HUES64 (cell line): ENCODE measurements around the gene DISC1.

Experiments
- H3K27ac ChIP-seq: 2 replicates; pipeline ENCODE4 v1.7.0; 2013; ENCODE audit warnings: low read depth, low read length, inconsistent platforms
- H3K27me3 ChIP-seq: 2 replicates; pipeline ENCODE4 v1.6.1; 2013; ENCODE audit warnings: mild to moderate bottlenecking, low read length; ENCODE audit not compliant: insufficient read depth
- H3K36me3 ChIP-seq: 2 replicates; pipeline ENCODE4 v1.6.1; 2013; ENCODE audit warnings: mild to moderate bottlenecking, low read length; ENCODE audit not compliant: insufficient read depth
- H3K4me1 ChIP-seq: 2 replicates; pipeline ENCODE4 v1.6.1; 2013; ENCODE audit warnings: mild to moderate bottlenecking, low read length, moderate library complexity; ENCODE audit not compliant: insufficient read depth
- H3K4me3 ChIP-seq: 2 replicates; pipeline ENCODE4 v1.5.1; 2013; ENCODE audit warnings: mild to moderate bottlenecking, low read length, moderate library complexity
- H3K9ac ChIP-seq: 2 replicates; pipeline ENCODE4 v1.6.1; 2013; ENCODE audit warnings: mild to moderate bottlenecking, low read depth, low read length
- H3K9me3 ChIP-seq: 2 replicates; pipeline ENCODE4 v1.6.1; 2013; ENCODE audit warnings: low read depth, low read length; ENCODE audit not compliant: insufficient read depth
- WGBS: fragments of 150-250, 120-280 bp; methylation state at CpG from one replicate; pipeline ENCODE4 v1.1.7; 2013; ENCODE audit warnings: missing lambda C conversion rate; 5-methylcytosine and 5-hydroxymethylcytosine counted together

Gene DISC1

DNA sequence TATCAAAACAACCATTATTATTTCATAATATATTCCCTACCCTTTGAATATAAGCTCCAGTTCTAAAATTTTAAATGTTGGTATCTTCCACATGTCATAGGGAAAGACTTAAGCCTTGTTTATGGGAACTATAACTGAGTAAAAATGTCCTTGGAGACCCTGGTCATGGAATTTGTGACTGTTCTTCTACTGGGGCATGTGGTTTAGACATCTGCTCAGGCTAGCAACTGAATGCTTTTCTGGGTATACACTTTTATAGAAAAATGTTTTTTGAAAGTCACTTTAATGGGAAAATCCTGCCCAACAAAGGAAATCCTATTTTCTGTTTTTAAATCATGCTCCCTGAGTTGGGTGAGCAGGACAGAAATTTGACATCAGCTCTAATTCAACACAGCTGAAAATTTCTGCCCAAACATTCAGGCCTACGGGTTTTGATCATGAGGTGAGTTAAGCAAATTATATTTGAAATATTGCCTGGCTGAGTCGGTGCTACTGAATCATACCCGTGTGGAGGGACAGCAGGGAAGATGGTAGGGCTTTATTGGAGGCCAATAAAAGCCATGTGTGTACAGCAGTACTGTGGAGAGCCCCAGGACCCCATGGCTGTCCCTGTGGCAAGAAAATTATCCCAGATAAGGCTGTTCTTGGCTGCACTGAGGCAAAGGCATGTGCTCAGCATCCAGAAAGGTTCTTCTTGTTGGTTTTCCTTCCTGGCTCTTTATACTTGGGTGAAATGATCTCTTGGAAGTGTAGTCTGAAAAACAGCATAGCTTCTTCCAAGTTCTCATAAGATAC, 391.8 kb downstream of the DISC1 start:
- Histone ChIP-seq H3K27me3 (no peaks in the 10 kb centered on the region), H3K4me3 (no peak overlapping the region)

DNA sequence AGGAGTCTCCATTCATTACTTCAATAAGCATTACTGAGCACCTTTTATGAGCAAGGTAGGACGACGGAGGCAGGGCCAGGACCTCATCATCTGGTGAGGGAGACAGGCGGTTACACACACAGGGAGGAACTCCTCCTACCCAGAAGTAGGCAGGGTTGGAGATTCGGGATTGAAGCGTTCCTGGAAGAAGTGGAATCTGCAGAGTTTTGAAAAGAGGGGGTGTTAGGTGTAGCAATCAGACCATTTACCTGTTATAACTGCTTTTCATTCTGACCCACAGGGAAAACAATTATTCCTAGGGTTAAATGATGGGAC, 392.4 kb downstream of the DISC1 start:
- Histone ChIP-seq H3K27me3 (no peaks in the 10 kb centered on the region), H3K9ac (no peak overlapping the region), H3K9me3 (no peaks in the 10 kb centered on the region), H3K4me1 (peaks cover 7% of the 10 kb centered on the region; the same call in 1 of the 2 replicates), H3K27ac (no peak overlapping the region), H3K36me3 (no peaks in the 10 kb centered on the region), H3K4me3 (no peak overlapping the region)
- 78% methylated on average over 4 of the region's 5 CpGs for WGBS

More for the DNA sequence above, 391.8 kb downstream of the DISC1 start:
- 93% methylated on average over 3 of the region's 3 CpGs for WGBS
- Histone ChIP-seq H3K36me3 (no peaks in the 10 kb centered on the region), H3K27ac (no peak overlapping the region), H3K4me1 (peaks cover 7% of the 10 kb centered on the region; the same call in 1 of the 2 replicates), H3K9me3 (no peaks in the 10 kb centered on the region), H3K9ac (no peak overlapping the region)

DNA sequence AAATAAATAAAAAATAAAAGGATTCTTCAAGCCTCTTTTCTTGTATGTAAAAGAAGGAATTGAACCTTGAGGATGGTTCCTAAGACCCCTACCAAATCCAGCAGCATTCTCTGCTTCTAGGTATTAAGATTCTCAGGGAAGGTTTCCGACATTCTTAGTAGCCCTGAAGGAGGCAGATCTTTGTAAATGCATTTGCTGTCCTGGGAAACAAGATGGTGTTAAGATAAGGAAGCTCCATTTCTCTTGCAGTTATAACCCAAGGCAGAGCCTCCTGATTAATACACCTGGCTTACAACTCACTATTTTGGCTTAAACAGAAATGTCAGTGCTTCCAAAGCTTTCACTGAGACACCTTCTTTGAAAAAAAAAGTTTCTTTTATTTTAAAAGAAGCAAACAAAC, 393.8 kb downstream of the DISC1 start:
- Histone ChIP-seq H3K27ac (no peak overlapping the region), H3K9ac (no peak overlapping the region), H3K4me3 (no peak overlapping the region), H3K4me1 (peaks cover 7% of the 10 kb centered on the region; the same call in 1 of the 2 replicates), H3K27me3 (no peaks in the 10 kb centered on the region), H3K9me3 (no peaks in the 10 kb centered on the region), H3K36me3 (no peaks in the 10 kb centered on the region)
- WGBS = 67% methylated on average over 1 of the region's 1 CpG

DNA sequence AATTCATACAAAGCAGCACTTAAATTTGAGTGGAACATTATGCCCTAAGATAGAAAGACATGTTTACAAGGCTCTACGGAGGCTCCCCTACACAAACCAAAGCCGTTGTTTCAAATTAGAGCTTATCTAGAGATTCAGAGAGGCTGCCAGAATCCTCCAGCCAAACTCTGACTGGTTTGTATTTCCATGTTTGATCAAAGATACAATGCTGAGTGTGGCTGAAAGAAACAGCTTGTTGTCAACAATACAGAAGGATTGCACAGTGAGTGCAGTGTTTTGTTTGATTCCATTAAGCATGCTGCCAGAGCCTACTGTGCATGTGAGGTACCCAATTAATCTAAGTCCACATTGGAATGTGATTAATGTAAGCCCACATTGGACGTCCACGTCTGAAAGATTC, 402.7 kb downstream of the DISC1 start:
- H3K27ac ChIP-seq = no peak overlapping the region
- H3K4me1 ChIP-seq = peaks cover 3% of the 10 kb centered on the region; the same call in 1 of the 2 replicates
- no peaks in the 10 kb centered on the region for H3K36me3 ChIP-seq
- H3K27me3 ChIP-seq = no peaks in the 10 kb centered on the region
- no peak overlapping the region for H3K4me3 ChIP-seq
- 95% methylated on average over 4 of the region's 4 CpGs for WGBS
- no peak overlapping the region for H3K9ac ChIP-seq
- H3K9me3 ChIP-seq = no peaks in the 10 kb centered on the region

DNA sequence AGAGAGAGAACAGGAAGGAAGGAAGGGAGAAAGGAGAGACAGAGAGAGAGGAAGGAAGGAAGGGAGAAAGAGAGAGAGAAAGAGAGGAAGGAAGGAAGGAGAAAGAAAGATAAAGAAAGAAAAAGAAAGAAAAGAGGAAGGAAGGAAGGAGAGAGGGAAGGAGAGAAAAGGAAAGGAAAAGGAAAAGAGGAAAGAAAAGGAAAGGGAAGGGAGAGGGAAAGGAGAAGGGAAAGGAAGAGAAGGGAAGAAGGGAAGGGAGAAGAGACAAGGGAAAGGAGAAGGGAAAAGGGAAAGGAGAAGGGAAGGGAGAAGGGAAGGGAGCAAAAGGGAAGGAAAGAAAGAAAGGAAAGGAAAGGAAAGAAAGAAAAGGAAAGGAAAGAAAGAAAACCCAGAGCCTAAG, 404.6 kb downstream of the DISC1 start:
- H3K27ac ChIP-seq = no peak overlapping the region
- H3K9me3 ChIP-seq = no peaks in the 10 kb centered on the region
- peaks cover 3% of the 10 kb centered on the region; the same call in 1 of the 2 replicates for H3K4me1 ChIP-seq
- H3K36me3 ChIP-seq = no peaks in the 10 kb centered on the region
- no peak overlapping the region for H3K9ac ChIP-seq
- no peak overlapping the region for H3K4me3 ChIP-seq
- H3K27me3 ChIP-seq = no peaks in the 10 kb centered on the region

DNA sequence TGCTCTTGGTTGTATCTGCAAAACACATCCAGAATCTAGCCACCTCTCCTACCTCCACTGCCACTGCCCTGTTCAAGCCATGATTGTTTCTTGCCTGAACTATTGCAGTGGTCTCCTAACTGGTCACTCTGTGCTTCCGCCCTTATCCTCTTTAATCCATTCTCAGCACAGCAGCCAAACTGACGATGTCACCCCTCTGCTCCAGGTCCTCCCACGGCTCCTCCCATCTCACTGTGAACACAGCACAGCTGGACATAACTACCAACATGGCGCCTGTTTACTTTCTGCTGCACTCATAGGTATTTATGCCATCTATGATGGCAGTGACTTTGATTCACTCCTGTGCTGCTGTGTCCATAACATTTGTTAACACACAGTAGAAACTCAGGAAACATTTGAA, 406.7 kb downstream of the DISC1 start:
- 78% methylated on average over 4 of the region's 4 CpGs for WGBS
- H3K27me3 ChIP-seq = no peaks in the 10 kb centered on the region
- H3K4me3 ChIP-seq = no peak overlapping the region
- H3K9ac ChIP-seq = no peak overlapping the region
- H3K4me1 ChIP-seq = peaks cover 4% of the 10 kb centered on the region; the same call in 1 of the 2 replicates
- no peak overlapping the region for H3K27ac ChIP-seq
- no peaks in the 10 kb centered on the region for H3K9me3 ChIP-seq
- H3K36me3 ChIP-seq = no peaks in the 10 kb centered on the region

DNA sequence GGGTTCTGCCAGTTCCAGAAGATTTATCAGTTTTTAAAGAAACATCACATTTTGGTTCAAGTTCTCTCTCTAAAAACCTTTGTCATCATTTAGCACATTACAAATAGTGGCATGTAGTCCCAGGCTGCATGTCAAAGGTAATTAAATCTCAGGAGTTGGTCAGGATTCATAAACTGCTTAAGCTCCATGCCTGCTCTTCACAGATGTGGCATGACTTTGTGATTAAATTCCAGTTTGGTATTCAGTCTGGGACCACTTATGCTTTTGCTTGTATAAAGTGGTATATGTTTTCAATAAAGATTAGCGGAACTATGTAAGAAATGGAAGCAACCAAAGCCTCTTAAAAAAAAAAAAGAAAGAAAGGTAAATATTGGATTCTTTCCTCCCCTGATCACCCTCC, 408.0 kb downstream of the DISC1 start:
- H3K36me3 ChIP-seq = no peaks in the 10 kb centered on the region
- 100% methylated on average over 1 of the region's 1 CpG for WGBS
- H3K9me3 ChIP-seq = no peaks in the 10 kb centered on the region
- no peaks in the 10 kb centered on the region for H3K27me3 ChIP-seq
- H3K4me3 ChIP-seq = no peak overlapping the region
- H3K27ac ChIP-seq = no peak overlapping the region
- H3K4me1 ChIP-seq = peaks cover 6% of the 10 kb centered on the region; the same call in 1 of the 2 replicates
- no peak overlapping the region for H3K9ac ChIP-seq

DNA sequence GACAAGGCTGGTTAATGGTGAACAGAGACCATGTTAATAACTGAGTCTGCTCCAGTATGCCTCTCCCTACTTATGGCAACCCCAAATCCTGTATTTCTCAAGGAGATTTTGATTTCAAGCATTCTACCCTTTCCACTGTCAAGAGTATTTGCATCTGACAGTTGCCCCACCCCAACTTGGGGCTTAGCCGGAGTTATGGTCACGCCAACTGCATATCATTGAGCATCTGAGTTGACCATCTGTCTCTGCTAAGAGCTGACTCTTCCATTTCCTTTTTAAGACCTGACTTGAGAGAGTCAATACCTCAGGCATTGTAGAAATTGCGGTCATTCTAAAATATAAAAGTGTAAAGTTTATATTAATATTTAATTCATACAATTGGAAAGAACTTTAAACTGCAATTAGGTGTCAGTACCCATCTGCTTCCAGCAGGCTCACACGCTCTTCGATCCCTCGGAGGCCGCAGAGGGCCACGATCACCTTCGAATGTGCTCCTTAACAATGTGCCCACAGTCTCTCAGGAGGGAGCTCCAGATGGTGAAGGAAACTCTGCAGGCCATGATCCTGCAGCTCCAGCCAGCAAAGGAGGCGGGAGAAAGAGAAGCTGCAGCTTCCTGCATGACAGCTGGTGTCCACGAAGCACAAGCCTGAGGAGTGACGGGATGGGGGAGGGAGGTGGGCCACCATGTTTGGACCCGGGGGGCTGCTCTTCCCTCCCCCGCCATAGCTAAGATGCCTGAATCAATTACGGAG, 409.8 kb downstream of the DISC1 start:
- no peak overlapping the region for H3K9ac ChIP-seq
- H3K27me3 ChIP-seq = no peaks in the 10 kb centered on the region
- peaks cover 6% of the 10 kb centered on the region; the same call in 1 of the 2 replicates for H3K4me1 ChIP-seq
- no peaks in the 10 kb centered on the region for H3K36me3 ChIP-seq
- no peaks in the 10 kb centered on the region for H3K9me3 ChIP-seq
- H3K27ac ChIP-seq = no peak overlapping the region
- no peak overlapping the region for H3K4me3 ChIP-seq
- 83% methylated on average over 14 of the region's 15 CpGs for WGBS

DNA sequence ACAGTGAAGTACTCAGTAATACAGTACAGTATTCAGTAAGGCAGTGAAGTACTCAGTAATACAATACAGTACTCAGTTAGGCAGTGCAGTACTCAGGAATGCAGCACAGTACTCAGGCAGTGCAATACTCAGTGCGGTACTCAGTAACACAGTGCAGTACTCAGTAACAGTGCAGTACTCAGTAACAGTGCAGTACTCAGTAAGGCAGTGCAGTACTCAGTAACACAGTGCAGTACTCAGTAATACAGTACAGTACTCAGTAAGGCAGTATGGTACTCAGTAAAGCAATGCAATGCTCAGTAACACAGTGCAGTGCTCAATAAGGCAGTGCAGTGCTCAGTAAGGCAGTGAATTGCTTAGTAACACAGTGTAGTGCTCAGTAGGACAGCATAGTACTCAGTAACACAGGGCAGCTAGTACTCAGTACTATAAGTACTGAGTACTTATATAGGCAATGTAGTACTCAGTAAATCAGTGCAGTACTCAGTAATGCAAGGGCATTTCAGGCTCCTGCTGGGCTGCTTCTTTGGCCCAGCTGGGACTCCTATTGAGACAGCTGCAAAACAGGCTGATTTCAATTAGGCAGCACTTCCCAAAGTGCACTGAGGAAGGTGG, 411.3 kb downstream of the DISC1 start:
- H3K4me1 ChIP-seq = peaks cover 6% of the 10 kb centered on the region; the same call in 1 of the 2 replicates
- no peak overlapping the region for H3K27ac ChIP-seq
- H3K9ac ChIP-seq = no peak overlapping the region
- H3K36me3 ChIP-seq = no peaks in the 10 kb centered on the region
- no peaks in the 10 kb centered on the region for H3K9me3 ChIP-seq
- H3K27me3 ChIP-seq = no peaks in the 10 kb centered on the region
- H3K4me3 ChIP-seq = no peak overlapping the region
- WGBS = 96% methylated on average over 1 of the region's 1 CpG

DNA sequence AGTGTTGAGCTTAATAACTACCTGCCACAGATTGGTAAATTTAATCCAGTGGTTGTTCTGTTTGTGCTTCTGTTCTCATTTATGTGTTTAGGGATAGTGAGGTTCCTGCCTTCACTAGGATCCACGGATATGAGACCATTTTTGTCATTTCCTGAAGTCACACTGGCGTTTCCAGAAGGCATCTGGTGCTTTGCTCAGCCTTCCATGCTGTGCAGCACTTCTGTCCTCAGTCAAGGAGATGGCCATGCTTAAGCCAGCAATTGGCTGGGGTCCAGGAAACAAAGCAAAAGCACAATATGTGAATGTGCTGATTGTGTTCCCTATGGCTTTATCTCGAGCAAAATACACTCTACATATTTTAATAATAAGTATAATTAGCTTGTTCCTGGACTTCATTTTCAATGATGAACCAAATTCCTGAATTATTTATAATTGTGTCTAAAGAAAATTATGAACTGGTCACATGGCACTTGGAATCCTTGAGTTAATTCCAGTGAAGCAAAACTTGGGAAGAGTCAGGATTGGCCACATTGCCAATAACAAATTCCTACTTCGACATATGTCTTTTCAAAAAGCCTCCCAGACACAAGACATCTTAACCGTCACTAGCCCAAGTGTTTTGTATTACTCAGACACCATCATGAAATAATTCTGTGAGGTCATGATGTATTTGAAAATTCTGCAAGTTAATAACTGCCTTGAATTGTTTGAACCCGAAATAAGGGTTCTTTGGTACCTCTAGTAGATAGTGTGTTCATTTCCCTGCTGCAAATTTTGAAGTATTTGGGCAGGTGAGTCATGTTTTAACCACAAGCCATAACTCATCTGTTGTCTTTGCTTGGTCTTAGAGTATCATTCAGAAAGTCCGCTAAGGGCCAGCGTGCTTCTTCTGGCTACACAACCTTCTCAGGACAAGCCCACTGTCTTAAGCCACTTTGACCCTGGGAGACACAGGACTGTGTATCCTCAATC, 412.4 kb downstream of the DISC1 start:
- no peak overlapping the region for H3K27ac ChIP-seq
- peaks cover 4% of the 10 kb centered on the region; the same call in 1 of the 2 replicates for H3K4me1 ChIP-seq
- no peaks in the 10 kb centered on the region for H3K36me3 ChIP-seq
- 91% methylated on average over 7 of the region's 8 CpGs for WGBS
- H3K9me3 ChIP-seq = no peaks in the 10 kb centered on the region
- H3K27me3 ChIP-seq = no peaks in the 10 kb centered on the region
- H3K4me3 ChIP-seq = no peak overlapping the region
- H3K9ac ChIP-seq = no peak overlapping the region
